Smooth muscle cell (in vitro differentiated cells): Measurements from ENCODE around the gene NTRK3. TPM values are rescaled to one million over a fixed set of nuclear protein-coding genes. Genes with fewer than 3 reads are reported as not detected.

Experiments used
- DNase-seq: peaks from one replicate; lab custom pipeline; 2025; ENCODE audit not compliant: unreplicated experiment; lab: John Stamatoyannopoulos, UW
- H2AFZ ChIP-seq: fragments of 200-600 bp; sonication (generic); 2 replicates; pipeline ENCODE4 v1.6.0; 2016; ENCODE audit warnings: antibody characterized with exemption, low read depth, mild to moderate bottlenecking
- H3F3A ChIP-seq: fragments of 200-600 bp; sonication (generic); 2 replicates; pipeline ENCODE4 v1.6.0; 2017; ENCODE audit warnings: antibody characterized with exemption, low read depth
- H3K27ac ChIP-seq: fragments of 200-600 bp; sonication (generic); 2 replicates; pipeline ENCODE4 v1.5.1; 2016; ENCODE audit warnings: low read depth, mild to moderate bottlenecking
- H3K27me3 ChIP-seq: fragments of 200-600 bp; sonication (generic); 2 replicates; pipeline ENCODE4 v1.6.1; 2016; ENCODE audit warnings: low read depth, mild to moderate bottlenecking
- H3K36me3 ChIP-seq: fragments of 200-600 bp; sonication (generic); 2 replicates; pipeline ENCODE4 v1.5.1; 2016; ENCODE audit warnings: low read depth
- H3K4me1 ChIP-seq: fragments of 200-600 bp; sonication (generic); 2 replicates; pipeline ENCODE4 v1.5.1; 2016; ENCODE audit warnings: low read depth
- H3K4me2 ChIP-seq: fragments of 200-600 bp; sonication (generic); 2 replicates; pipeline ENCODE4 v1.6.0; 2016; ENCODE audit warnings: mild to moderate bottlenecking
- H3K4me3 ChIP-seq: fragments of 200-600 bp; sonication (generic); 2 replicates; pipeline ENCODE4 v1.5.1; 2016; ENCODE audit warnings: mild to moderate bottlenecking
- H3K79me2 ChIP-seq: fragments of 200-600 bp; sonication (generic); 2 replicates; pipeline ENCODE4 v1.6.0; 2016; ENCODE audit warnings: low read depth, mild to moderate bottlenecking
- H3K9ac ChIP-seq: fragments of 200-600 bp; sonication (generic); 2 replicates; pipeline ENCODE4 v1.6.0; 2016; ENCODE audit warnings: low read depth
- H3K9me3 ChIP-seq: fragments of 200-600 bp; sonication (generic); replicated peaks from 2 replicates; pipeline ENCODE4 v1.5.1; 2016; ENCODE audit warnings: low read depth
- H4K20me1 ChIP-seq: fragments of 200-600 bp; sonication (generic); 2 replicates; pipeline ENCODE4 v1.6.0; 2016; ENCODE audit warnings: low read depth
- WGBS: methylation state at CpG from one replicate; pipeline ENCODE4 v1.1.7; 2016; ENCODE audit warnings: low lambda C conversion rate; 5-methylcytosine and 5-hydroxymethylcytosine counted together
- polyA plus RNA-seq: library from polyadenylated mRNA; unstranded; fragments of >200 nt; fragmentation: Nextera tagmentation; extraction: Ambion mirVana; gene quantifications from 2 replicates; pipeline ENCODE4 v1.2.1, GENCODE V29; 2016
- total RNA-seq: library from RNA; depleted of rRNA; stranded (reverse); fragments of >200 nt; gene quantifications from 2 replicates; pipeline ENCODE4 v1.2.3, GENCODE V29; 2014
- TF ChIP-seq, protein P1 (sequence below): fragments of 200-600 bp; sonication (generic); IDR thresholded peaks from 2 replicates; pipeline ENCODE4 v1.5.1; 2017; ENCODE audit warnings: borderline replicate concordance, mild to moderate bottlenecking, antibody characterized with exemption; ENCODE audit not compliant: insufficient read depth, poor library complexity, severe bottlenecking

The NTRK3 gene
- total and polyA plus RNA-seq, 2 experiments from 2014 or later: 3.3 to 3.5 TPM

DNA sequence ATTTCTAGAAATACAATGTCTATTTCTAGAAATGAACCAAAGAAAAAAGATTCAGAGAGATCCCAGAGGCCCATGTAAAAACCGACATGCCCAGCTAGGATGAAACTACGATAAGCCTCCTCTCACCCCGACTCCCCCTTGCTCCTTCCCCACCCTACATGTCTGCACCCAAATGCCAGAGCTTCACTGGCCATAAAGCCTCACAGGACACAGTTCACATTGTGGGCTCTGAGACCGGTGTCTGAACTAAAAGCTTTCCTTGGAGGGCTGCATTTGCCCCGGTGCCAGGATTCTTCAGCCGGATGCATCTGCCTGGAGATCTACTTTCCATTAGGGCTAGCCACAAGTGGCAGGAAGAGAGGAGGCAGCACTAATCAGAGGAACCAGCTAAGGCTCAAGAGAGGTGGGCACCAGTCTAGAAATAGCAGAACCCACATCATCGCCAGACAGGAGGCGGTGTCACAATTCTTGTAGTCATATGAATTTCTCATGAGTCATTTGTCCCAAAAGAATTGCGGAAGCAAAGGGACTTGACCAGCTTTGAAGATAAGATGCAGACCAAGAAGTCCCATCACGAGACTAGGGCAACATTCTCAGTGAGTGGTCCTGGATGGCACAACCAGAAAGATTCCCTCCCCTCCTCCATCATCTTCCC is 353.6 kb downstream of the NTRK3 start:
- Histone ChIP-seq H4K20me1 (no peaks in the 10 kb centered on the region), H3K27ac (peak overlapping the region; percentile 81), H3K4me3 (no peak overlapping the region), H3K79me2 (no peaks in the 10 kb centered on the region), H3K27me3 (no peaks in the 10 kb centered on the region), H3F3A (no peaks in the 10 kb centered on the region), H3K36me3 (no peaks in the 10 kb centered on the region), H3K4me1 (no peaks in the 10 kb centered on the region), H2AFZ (no peak overlapping the region), H3K9ac (peak overlapping the region; percentile 50), H3K9me3 (no peaks in the 10 kb centered on the region), H3K4me2 (peak overlapping the region; percentile 38)
- no peak for DNase-seq
- 63% methylated on average over 10 of the region's 10 CpGs for WGBS
- TF ChIP-seq, protein P1, sequence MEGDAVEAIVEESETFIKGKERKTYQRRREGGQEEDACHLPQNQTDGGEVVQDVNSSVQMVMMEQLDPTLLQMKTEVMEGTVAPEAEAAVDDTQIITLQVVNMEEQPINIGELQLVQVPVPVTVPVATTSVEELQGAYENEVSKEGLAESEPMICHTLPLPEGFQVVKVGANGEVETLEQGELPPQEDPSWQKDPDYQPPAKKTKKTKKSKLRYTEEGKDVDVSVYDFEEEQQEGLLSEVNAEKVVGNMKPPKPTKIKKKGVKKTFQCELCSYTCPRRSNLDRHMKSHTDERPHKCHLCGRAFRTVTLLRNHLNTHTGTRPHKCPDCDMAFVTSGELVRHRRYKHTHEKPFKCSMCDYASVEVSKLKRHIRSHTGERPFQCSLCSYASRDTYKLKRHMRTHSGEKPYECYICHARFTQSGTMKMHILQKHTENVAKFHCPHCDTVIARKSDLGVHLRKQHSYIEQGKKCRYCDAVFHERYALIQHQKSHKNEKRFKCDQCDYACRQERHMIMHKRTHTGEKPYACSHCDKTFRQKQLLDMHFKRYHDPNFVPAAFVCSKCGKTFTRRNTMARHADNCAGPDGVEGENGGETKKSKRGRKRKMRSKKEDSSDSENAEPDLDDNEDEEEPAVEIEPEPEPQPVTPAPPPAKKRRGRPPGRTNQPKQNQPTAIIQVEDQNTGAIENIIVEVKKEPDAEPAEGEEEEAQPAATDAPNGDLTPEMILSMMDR: no peak

DNA sequence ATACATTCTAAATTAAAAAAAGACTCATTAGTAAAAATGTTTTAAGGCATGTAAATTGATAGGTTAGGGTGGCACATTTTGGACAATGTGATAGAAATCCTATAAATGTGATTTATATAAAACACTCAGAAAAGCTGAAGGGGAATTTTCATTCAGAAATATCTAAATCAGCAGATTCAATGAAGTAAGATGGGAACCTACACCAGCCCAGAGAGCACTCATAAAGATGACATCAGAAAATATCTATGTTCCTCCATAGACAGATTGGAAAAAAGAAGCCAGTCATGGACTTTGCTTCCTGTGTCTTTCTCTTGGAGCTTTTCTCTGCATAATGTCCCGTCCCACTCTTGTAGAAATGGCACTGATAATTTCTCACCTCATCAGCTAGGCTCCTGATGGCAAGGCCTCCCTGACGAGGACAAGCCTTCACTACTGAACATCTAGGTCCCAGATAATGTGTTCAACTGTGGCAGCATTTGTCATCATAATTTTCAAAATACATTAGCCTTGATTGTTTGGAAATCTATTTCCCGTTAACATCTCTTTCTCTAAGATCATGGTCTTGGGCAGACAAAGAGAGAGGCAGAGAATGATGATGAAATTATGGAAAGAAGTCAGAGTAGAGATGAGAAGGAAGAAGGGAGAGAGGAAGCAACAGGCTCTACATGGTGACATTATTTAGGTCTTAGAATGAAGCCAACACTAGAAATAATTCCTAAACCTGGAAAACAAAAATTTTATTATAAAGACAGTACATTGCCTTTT is 354.4 kb downstream of the NTRK3 start:
- Histone ChIP-seq H3K79me2 (no peaks in the 10 kb centered on the region), H3K4me2 (no peak overlapping the region), H3K4me3 (no peak overlapping the region), H3K36me3 (no peaks in the 10 kb centered on the region), H3K4me1 (no peaks in the 10 kb centered on the region), H2AFZ (no peak overlapping the region), H3K9ac (peak overlapping the region; percentile 50), H3K9me3 (no peaks in the 10 kb centered on the region), H3F3A (no peaks in the 10 kb centered on the region), H3K27ac (peak overlapping the region; percentile 81), H3K27me3 (no peaks in the 10 kb centered on the region), H4K20me1 (no peaks in the 10 kb centered on the region)
- TF ChIP-seq, protein P1: no peak
- no peak for DNase-seq
- WGBS: 75% methylated on average over 3 of the region's 3 CpGs

- no peaks in the 10 kb centered on the region for H3K27me3 ChIP-seq
- H2AFZ ChIP-seq: no peak overlapping the region
- no peaks in the 10 kb centered on the region for H3K9me3 ChIP-seq
- no peaks in the 10 kb centered on the region for H3K36me3 ChIP-seq
- H3F3A ChIP-seq: no peaks in the 10 kb centered on the region
- 80% methylated on average over 1 of the region's 1 CpG for WGBS
- no peak overlapping the region for H3K27ac ChIP-seq
- H3K9ac ChIP-seq: no peak overlapping the region
- H3K4me1 ChIP-seq: no peaks in the 10 kb centered on the region
- TF ChIP-seq, protein P1: no peak
- no peak overlapping the region for H3K4me3 ChIP-seq
- H3K4me2 ChIP-seq: no peak overlapping the region
- no peak for DNase-seq
- no peaks in the 10 kb centered on the region for H4K20me1 ChIP-seq
- H3K79me2 ChIP-seq: no peaks in the 10 kb centered on the region
Observed at GRCh38 chr15:87901008-87901407, 355.5 kb downstream of the NTRK3 start.

GRCh38 chr15:87896936-87897335 is 359.6 kb downstream of the NTRK3 start:
- 45% methylated on average over 4 of the region's 4 CpGs for WGBS
- Histone ChIP-seq H3K4me2 (no peak overlapping the region), H3K9ac (no peak overlapping the region), H3F3A (no peaks in the 10 kb centered on the region), H3K27me3 (no peaks in the 10 kb centered on the region), H3K4me3 (no peak overlapping the region), H2AFZ (no peak overlapping the region), H4K20me1 (no peaks in the 10 kb centered on the region), H3K27ac (no peak overlapping the region), H3K4me1 (no peaks in the 10 kb centered on the region), H3K36me3 (no peaks in the 10 kb centered on the region), H3K79me2 (no peaks in the 10 kb centered on the region), H3K9me3 (no peaks in the 10 kb centered on the region)
- TF ChIP-seq, protein P1: no peak
- DNase-seq: no peak
